ENCODE data around the gene RANBP3L. TPM values are rescaled to one million over a fixed set of nuclear protein-coding genes. Genes with fewer than 3 reads are reported as not detected.

RANBP3L gene
- total RNA-seq, 1 donor from 2014 or later: not detected

- TF ChIP-seq CTCF (IDR thresholded peaks at IDR 0.05): no peak
These were observed 24.1 kb downstream of the RANBP3L start for GRCh38 chr5:36277521-36278176.

GRCh38 chr5:36276864-36277263, 24.8 kb downstream of the RANBP3L start:
- TF ChIP-seq CTCF (IDR thresholded peaks at IDR 0.05): no peak
- no peak for DNase-seq (ENCODE audit: low spot score in 2 of 2)
- Histone ChIP-seq H3K27ac (peak overlapping the region; percentile 56 to 69), H3K36me3 (no peaks in the 10 kb centered on the region), H3K9me3 (no peaks in the 10 kb centered on the region), H3K27me3 (no peaks in the 10 kb centered on the region), H3K4me3 (no peak overlapping the region), H3K4me1 (peaks cover 0 to 31% of the 10 kb centered on the region in 2 donors)
- intact Hi-C loops (cut with DNase I): no loop called here

More at GRCh38 chr5:36277521-36278176, 24.1 kb downstream of the RANBP3L start:
- H3K27me3 ChIP-seq: no peaks in the 10 kb centered on the region
- intact Hi-C loops (cut with DNase I): loop anchor here (2.0 kb wide), 1 partner anchor 23 kb away; the partner anchor contains the start of gene RANBP3L
- peak overlapping the region; percentile 56 to 64 for H3K27ac ChIP-seq
- H3K36me3 ChIP-seq: no peaks in the 10 kb centered on the region
- H3K4me3 ChIP-seq: no peak overlapping the region
- peaks cover 0 to 34% of the 10 kb centered on the region in 2 donors for H3K4me1 ChIP-seq
- no peaks in the 10 kb centered on the region for H3K9me3 ChIP-seq
- DNase-seq (ENCODE audit: low spot score in 2 of 2): no peak

GRCh38 chr5:36273809-36274526, 27.7 kb downstream of the RANBP3L start:
- TF ChIP-seq CTCF (IDR thresholded peaks at IDR 0.05): no peak
- Histone ChIP-seq H3K27ac (peak overlapping the region in 1 of 2 donors; percentile 44), H3K36me3 (no peaks in the 10 kb centered on the region), H3K4me3 (no peak overlapping the region), H3K9me3 (no peaks in the 10 kb centered on the region), H3K27me3 (no peaks in the 10 kb centered on the region), H3K4me1 (peaks cover 0 to 31% of the 10 kb centered on the region in 2 donors)
- no peak for DNase-seq (ENCODE audit: low spot score in 2 of 2)
- intact Hi-C loops (cut with DNase I): no loop called here

- Histone ChIP-seq H3K4me3 (no peak overlapping the region), H3K27me3 (no peaks in the 10 kb centered on the region), H3K4me1 (peaks cover 0 to 21% of the 10 kb centered on the region in 2 donors), H3K9me3 (no peaks in the 10 kb centered on the region), H3K27ac (no peak overlapping the region), H3K36me3 (no peaks in the 10 kb centered on the region)
- intact Hi-C loops (cut with DNase I): no loop called here
- no peak for DNase-seq (ENCODE audit: low spot score in 2 of 2)
- no peak for TF ChIP-seq CTCF (IDR thresholded peaks at IDR 0.05)
These were observed 29.5 kb downstream of the RANBP3L start for GRCh38 chr5:36272136-36272690.

GRCh38 chr5:36270876-36271575, 30.7 kb downstream of the RANBP3L start:
- intact Hi-C loops (cut with DNase I): no loop called here
- Histone ChIP-seq H3K27me3 (no peaks in the 10 kb centered on the region), H3K4me3 (no peak overlapping the region), H3K27ac (no peak overlapping the region), H3K36me3 (no peaks in the 10 kb centered on the region), H3K9me3 (no peaks in the 10 kb centered on the region), H3K4me1 (peaks cover 0 to 13% of the 10 kb centered on the region in 2 donors)
- DNase-seq (ENCODE audit: low spot score in 2 of 2): no peak
- no peak for TF ChIP-seq CTCF (IDR thresholded peaks at IDR 0.05)

Measured in ascending aorta (tissue), 2 donors.